Forelimb muscle (tissue), 1 donor: ENCODE measurements around the gene PRKCE. TPM values are rescaled to one million over a fixed set of nuclear protein-coding genes. Genes with fewer than 3 reads are reported as not detected.

Experiments used
- DNase-seq: peaks from one replicate; pipeline ENCODE4 v3.0.0-alpha.2; 2013; ENCODE audit warnings: low read depth
- polyA plus RNA-seq: library from polyadenylated mRNA; unstranded; fragments of 120-200 nt; gene quantifications from one replicate; pipeline ENCODE4 v1.2.1, GENCODE V29; 2013; ENCODE audit not compliant: insufficient read length

The PRKCE gene
- polyA plus RNA-seq, 1 donor: 5.1 TPM

GRCh38 chr2:45986509-45986908 lies 335.0 kb downstream of the PRKCE start:
- no peak for DNase-seq

GRCh38 chr2:45987856-45988255 lies 336.4 kb downstream of the PRKCE start:
- DNase-seq: no peak

GRCh38 chr2:45988879-45989278 lies 337.4 kb downstream of the PRKCE start:
- DNase-seq: no peak

- DNase-seq: no peak
These were observed 338.7 kb downstream of the PRKCE start for GRCh38 chr2:45990131-45990530.

GRCh38 chr2:45992021-45992740 lies 340.7 kb downstream of the PRKCE start:
- DNase-seq: no peak

- DNase-seq: no peak
These were observed 341.4 kb downstream of the PRKCE start for GRCh38 chr2:45992741-45993475.

GRCh38 chr2:45993476-45993991 lies 342.1 kb downstream of the PRKCE start:
- DNase-seq: peak; percentile 40

GRCh38 chr2:45994060-45994459 lies 342.6 kb downstream of the PRKCE start:
- no peak for DNase-seq

- no peak for DNase-seq
These were observed 349.2 kb downstream of the PRKCE start for GRCh38 chr2:46000660-46001059.

- DNase-seq: no peak
These were observed 349.8 kb downstream of the PRKCE start for GRCh38 chr2:46001290-46001689.

GRCh38 chr2:46001741-46002506 lies 350.4 kb downstream of the PRKCE start:
- DNase-seq: no peak

GRCh38 chr2:46002507-46002883 lies 351.0 kb downstream of the PRKCE start:
- no peak for DNase-seq

- DNase-seq: no peak
These were observed 351.5 kb downstream of the PRKCE start for GRCh38 chr2:46002947-46003346.

- no peak for DNase-seq
These were observed 352.5 kb downstream of the PRKCE start for GRCh38 chr2:46003903-46004473.

GRCh38 chr2:46006473-46007025 lies 355.1 kb downstream of the PRKCE start:
- no peak for DNase-seq

- DNase-seq: no peak
These were observed 355.9 kb downstream of the PRKCE start for GRCh38 chr2:46007412-46007811.

GRCh38 chr2:46008091-46008870 lies 356.8 kb downstream of the PRKCE start:
- DNase-seq: no peak

GRCh38 chr2:46009315-46009714 lies 357.8 kb downstream of the PRKCE start:
- no peak for DNase-seq

- DNase-seq: no peak
These were observed 358.3 kb downstream of the PRKCE start for GRCh38 chr2:46009772-46010171.

- DNase-seq: no peak
These were observed 358.9 kb downstream of the PRKCE start for GRCh38 chr2:46010223-46010924.
